Adipocyte (in vitro differentiated cells): Measurements from ENCODE around the gene MET.

ENCODE experiments used
- DNase-seq: peaks from one replicate; pipeline ENCODE4 v3.0.0-alpha.2; 2015; ENCODE audit warnings: low read depth
- H3K27me3 ChIP-seq: replicated peaks from 2 replicates; pipeline ENCODE4 v1.7.0; 2013; ENCODE audit warnings: mild to moderate bottlenecking, low read length, moderate library complexity; ENCODE audit not compliant: control insufficient read depth, insufficient read depth
- H3K36me3 ChIP-seq: 2 replicates; pipeline ENCODE4 v1.7.0; 2013; ENCODE audit warnings: low read length, mild to moderate bottlenecking, moderate library complexity; ENCODE audit not compliant: control insufficient read depth, insufficient read depth, severe bottlenecking
- H3K4me1 ChIP-seq: 2 replicates; pipeline ENCODE4 v1.7.0; 2013; ENCODE audit warnings: mild to moderate bottlenecking, low read length, moderate library complexity; ENCODE audit not compliant: control insufficient read depth, insufficient read depth
- H3K4me3 ChIP-seq: 2 replicates; pipeline ENCODE4 v1.7.0; 2013; ENCODE audit warnings: mild to moderate bottlenecking, low read length, moderate library complexity
- H3K9ac ChIP-seq: 2 replicates; pipeline ENCODE4 v1.7.0; 2013; ENCODE audit warnings: mild to moderate bottlenecking, low read length, moderate library complexity
- H3K9me3 ChIP-seq: 2 replicates; pipeline ENCODE4 v1.7.0; 2013; ENCODE audit warnings: mild to moderate bottlenecking, low read length, moderate library complexity; ENCODE audit not compliant: control insufficient read depth

Gene MET

GRCh38 chr7:116762971-116763370, 91.0 kb downstream of the MET start:
- H3K27me3 ChIP-seq = no peaks in the 10 kb centered on the region
- H3K4me1 ChIP-seq = peaks cover 8% of the 10 kb centered on the region
- H3K9ac ChIP-seq = no peak overlapping the region
- no peaks in the 10 kb centered on the region for H3K36me3 ChIP-seq
- H3K9me3 ChIP-seq = no peaks in the 10 kb centered on the region
- no peak overlapping the region for H3K4me3 ChIP-seq
- DNase-seq = no peak

- no peak for DNase-seq
- Histone ChIP-seq H3K9me3 (no peaks in the 10 kb centered on the region), H3K36me3 (no peaks in the 10 kb centered on the region), H3K4me1 (peaks cover 8% of the 10 kb centered on the region), H3K4me3 (no peak overlapping the region), H3K9ac (no peak overlapping the region), H3K27me3 (no peaks in the 10 kb centered on the region)
These were observed 91.7 kb downstream of the MET start for GRCh38 chr7:116763647-116764046.

DNA sequence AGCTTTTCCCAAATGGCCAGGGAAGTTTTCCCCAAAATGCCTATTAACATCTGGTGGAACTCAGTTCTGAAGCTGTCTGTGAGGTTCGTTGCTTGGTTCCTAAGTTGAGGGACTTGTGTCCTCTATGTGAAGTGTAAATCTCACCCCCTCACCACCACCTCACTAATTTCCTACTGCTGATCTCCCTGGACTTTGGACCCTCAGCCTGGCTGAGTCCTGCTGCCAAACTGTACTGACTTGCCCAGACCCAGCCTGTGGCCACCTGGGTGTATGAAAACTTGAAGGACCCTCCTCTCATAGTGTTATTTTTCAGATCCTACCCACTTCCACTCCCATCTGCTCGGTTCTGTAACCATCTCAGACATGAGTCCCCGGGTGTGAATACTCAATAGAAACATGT, 94.9 kb downstream of the MET start:
- no peak overlapping the region for H3K4me3 ChIP-seq
- no peaks in the 10 kb centered on the region for H3K9me3 ChIP-seq
- no peaks in the 10 kb centered on the region for H3K36me3 ChIP-seq
- DNase-seq = no peak
- H3K27me3 ChIP-seq = no peaks in the 10 kb centered on the region
- no peak overlapping the region for H3K9ac ChIP-seq
- no peaks in the 10 kb centered on the region for H3K4me1 ChIP-seq

GRCh38 chr7:116769546-116769945, 97.5 kb downstream of the MET start:
- no peak overlapping the region for H3K9ac ChIP-seq
- H3K9me3 ChIP-seq = peaks cover 7% of the 10 kb centered on the region
- no peaks in the 10 kb centered on the region for H3K27me3 ChIP-seq
- H3K4me1 ChIP-seq = no peaks in the 10 kb centered on the region
- H3K36me3 ChIP-seq = no peaks in the 10 kb centered on the region
- no peak overlapping the region for H3K4me3 ChIP-seq
- no peak for DNase-seq

DNA sequence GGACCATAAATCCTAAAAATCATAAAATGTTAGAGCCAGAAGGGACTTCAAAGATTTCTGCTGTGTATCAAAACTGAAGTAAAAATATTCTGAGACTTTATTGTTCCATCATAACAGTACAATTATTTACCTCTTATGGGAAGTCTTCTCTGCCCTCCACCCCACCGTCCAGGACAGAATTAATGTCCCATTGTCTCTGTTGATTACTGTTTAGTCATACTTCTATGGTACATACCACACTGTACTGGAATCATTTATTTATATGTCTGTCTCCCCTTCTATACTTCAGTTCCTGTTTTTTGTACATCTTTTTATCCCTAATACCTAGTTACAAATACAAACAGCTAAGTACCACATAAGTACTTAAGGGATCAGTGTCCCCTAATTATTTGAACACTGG, 98.9 kb downstream of the MET start:
- H3K4me1 ChIP-seq = no peaks in the 10 kb centered on the region
- H3K9ac ChIP-seq = no peak overlapping the region
- no peaks in the 10 kb centered on the region for H3K36me3 ChIP-seq
- DNase-seq = no peak
- H3K27me3 ChIP-seq = no peaks in the 10 kb centered on the region
- peaks cover 7% of the 10 kb centered on the region for H3K9me3 ChIP-seq
- no peak overlapping the region for H3K4me3 ChIP-seq

GRCh38 chr7:116771640-116772039, 99.6 kb downstream of the MET start:
- no peaks in the 10 kb centered on the region for H3K36me3 ChIP-seq
- peaks cover 7% of the 10 kb centered on the region for H3K9me3 ChIP-seq
- no peak for DNase-seq
- H3K4me1 ChIP-seq = peaks cover 5% of the 10 kb centered on the region
- H3K27me3 ChIP-seq = no peaks in the 10 kb centered on the region
- no peak overlapping the region for H3K4me3 ChIP-seq
- no peak overlapping the region for H3K9ac ChIP-seq

- Histone ChIP-seq H3K4me1 (peaks cover 13% of the 10 kb centered on the region), H3K4me3 (no peak overlapping the region), H3K9me3 (peaks cover 7% of the 10 kb centered on the region), H3K9ac (no peak overlapping the region), H3K36me3 (no peaks in the 10 kb centered on the region), H3K27me3 (no peaks in the 10 kb centered on the region)
- DNase-seq = peak; percentile 34
These were observed 100.4 kb downstream of the MET start for GRCh38 chr7:116772423-116772863.

DNA sequence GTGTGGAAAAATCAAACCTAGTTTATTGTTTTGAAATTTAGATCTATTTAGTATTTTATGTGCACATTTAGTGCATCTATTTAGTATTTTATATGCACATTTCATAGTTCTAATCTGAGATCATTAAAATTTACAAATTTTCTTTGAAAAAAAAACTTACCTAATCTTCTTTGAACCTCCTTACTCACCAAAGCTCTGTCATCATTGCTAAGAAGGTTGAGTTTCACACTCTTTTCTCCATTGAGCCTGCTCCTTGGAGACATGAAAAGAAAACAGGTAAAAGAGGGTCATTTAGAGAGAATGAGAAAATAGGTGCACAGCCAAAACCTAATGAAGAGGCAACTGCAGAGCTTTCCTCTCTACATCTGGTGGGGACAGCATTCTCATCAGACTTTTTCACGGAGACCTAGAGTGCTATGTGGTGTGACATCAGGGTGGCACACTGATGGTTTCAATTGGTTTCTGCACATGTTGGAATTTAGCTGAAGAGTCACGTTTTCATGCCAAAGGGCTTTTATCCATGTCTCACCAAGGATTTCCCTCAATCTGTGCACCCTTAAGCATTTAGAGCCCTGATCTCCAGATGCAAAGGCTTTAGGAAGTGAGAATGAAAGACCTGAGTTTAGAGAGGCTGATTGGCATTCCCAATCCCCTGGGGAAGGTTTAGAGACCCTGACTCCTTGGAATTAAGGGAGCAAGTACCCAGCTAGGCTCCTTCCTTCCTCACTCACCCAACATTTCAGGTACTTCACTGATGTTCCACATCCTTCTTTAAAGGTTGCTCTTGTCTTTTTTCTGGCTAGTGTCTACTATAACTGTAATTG, 101.1 kb downstream of the MET start:
- Histone ChIP-seq H3K27me3 (no peaks in the 10 kb centered on the region), H3K4me1 (peaks cover 20% of the 10 kb centered on the region), H3K9me3 (peaks cover 7% of the 10 kb centered on the region), H3K4me3 (no peak overlapping the region), H3K9ac (no peak overlapping the region), H3K36me3 (no peaks in the 10 kb centered on the region)
- DNase-seq = no peak

- Histone ChIP-seq H3K4me1 (peaks cover 35% of the 10 kb centered on the region), H3K9me3 (peaks cover 7% of the 10 kb centered on the region), H3K9ac (no peak overlapping the region), H3K27me3 (peaks cover 2% of the 10 kb centered on the region), H3K4me3 (no peak overlapping the region), H3K36me3 (no peaks in the 10 kb centered on the region)
- DNase-seq = no peak
These were observed 104.0 kb downstream of the MET start for GRCh38 chr7:116776046-116776445.

DNA sequence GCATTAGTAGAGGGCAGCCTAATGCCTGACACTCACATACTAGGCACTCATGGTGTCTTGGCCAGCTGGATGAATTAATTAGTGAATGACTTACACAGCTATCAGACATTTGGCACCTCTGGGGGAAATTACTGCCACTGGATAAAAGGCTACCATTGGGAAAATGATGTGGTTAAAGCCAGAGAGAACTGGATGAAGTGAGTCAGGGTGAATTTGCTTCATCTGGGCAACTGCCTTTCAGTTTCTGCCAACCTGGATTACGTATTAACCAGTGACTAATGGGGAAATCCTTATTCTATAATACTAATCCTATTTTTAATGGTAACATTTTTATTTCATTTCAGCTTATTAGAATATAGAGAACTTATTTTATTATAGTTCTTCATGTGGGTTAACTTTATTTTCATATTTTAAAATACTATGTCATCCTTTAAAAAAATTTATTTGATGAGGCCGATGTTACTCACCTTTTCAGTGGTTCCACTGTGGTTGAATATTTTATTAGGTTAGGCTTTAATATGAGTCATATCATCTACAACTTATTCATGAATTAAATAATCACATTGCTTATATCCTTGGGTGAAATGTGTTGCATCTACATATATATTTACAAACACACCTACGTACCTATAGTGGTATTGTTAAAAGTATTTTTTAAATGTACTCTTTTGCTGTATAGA, 104.8 kb downstream of the MET start:
- Histone ChIP-seq H3K36me3 (no peaks in the 10 kb centered on the region), H3K4me1 (peaks cover 35% of the 10 kb centered on the region), H3K27me3 (peaks cover 2% of the 10 kb centered on the region), H3K9me3 (peaks cover 7% of the 10 kb centered on the region), H3K9ac (no peak overlapping the region), H3K4me3 (no peak overlapping the region)
- peak; percentile 43 for DNase-seq

DNA sequence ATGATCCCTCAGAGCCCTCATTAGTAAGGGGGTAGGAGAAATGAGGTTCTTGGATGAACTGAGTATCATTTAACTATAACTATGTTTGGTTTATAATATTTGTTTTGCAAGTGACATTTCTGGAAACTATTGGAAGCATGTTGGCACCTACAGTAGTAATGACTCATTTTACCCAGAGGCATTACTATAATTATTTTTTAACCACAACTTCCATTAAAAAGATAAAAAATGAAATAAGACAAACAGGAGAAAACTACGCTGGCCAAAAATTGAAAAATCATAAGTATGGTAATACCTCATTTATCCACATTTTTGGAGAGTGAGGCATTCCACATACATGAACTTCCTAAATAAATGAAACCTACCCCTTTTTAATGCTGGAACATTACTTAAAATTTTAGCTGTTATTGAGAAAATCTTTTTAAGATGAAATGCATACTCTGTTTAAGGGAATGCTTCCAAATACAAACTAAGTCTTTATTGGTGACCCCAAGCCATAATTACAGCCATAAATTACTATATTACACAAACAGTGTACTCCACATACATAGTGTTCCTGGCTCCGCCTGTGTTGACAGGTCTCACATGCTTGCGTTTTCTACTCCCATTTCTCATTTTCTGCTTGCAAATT, 105.8 kb downstream of the MET start:
- H3K27me3 ChIP-seq = peaks cover 2% of the 10 kb centered on the region
- H3K4me3 ChIP-seq = no peak overlapping the region
- no peaks in the 10 kb centered on the region for H3K36me3 ChIP-seq

More for the DNA sequence above, 105.8 kb downstream of the MET start:
- DNase-seq = peak; percentile 68
- Histone ChIP-seq H3K4me1 (peaks cover 44% of the 10 kb centered on the region), H3K9ac (no peak overlapping the region), H3K9me3 (peaks cover 7% of the 10 kb centered on the region)
